ENCODE measurements around the gene DNAJC11.

DNAJC11 gene

DNA sequence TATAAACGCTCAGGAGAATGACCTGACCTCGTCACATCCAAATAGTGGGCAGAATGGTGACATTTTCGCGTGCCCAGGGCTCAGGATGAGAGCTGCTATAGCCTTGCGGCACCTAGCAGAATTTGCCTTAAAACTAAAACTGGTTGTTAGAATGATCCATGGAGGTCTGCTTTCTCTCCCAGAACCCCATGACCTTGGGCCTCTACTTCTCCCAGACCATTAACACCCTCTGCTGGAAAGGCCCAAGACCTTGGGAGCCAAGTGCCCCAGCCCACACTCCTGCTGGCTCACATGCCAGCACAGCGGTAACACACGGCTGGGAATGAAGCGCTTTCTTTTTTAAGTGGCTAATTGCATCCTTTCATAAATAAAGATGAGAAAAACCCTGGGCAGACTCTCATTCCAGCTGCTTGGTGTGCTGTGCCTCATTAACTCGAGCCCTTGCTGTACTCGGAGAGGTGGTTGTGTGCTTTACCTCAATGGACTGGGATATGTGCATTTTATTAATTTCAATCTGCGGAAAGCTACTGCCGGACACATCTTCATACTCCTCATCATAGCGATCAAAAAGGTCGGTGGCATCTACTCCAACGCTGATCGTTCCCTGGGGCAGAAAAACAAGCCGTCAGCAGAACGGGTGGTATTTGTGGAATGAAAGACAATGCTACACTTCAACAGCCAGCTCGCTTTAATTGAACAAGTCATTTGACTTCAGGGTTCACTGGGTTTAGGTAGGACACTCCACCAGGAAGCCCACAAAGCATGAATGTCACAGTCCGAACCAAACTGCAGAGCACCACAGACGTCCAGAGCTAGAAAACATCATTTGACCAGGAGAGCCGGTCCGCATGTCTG, 48.0 kb downstream of the DNAJC11 start:
- Histone ChIP-seq H3K27ac (ENCODE audit: low read length) (no peak overlapping the region), H4K20me1 (ENCODE audit: insufficient read depth, low read length) (0 out of 2 replicates have a peak, but pooled peaks cover 4% of the 10 kb centered on the region), H3K79me2 (ENCODE audit: insufficient read depth, low read length) (peaks cover 6% of the 10 kb centered on the region), H3K4me3 (ENCODE audit: low read depth in 1 of 2, low read length in 2 of 2) (no peak overlapping the region), H3K9ac (ENCODE audit: low read depth, low read length) (no peak overlapping the region), H3K4me1 (ENCODE audit: insufficient read depth, low read length) (no peaks in the 10 kb centered on the region), H3K4me2 (ENCODE audit: insufficient read depth, low read length) (no peak overlapping the region), H3K27me3 (ENCODE audit: insufficient read depth, low read length, poor library complexity) (no peaks in the 10 kb centered on the region), H3K36me3 (ENCODE audit: insufficient read depth, low read length) (peaks cover 53% of the 10 kb centered on the region), H2AFZ (ENCODE audit: low read depth, low read length) (no peak overlapping the region), H3K9me3 (ENCODE audit: insufficient read depth, low read length, severe bottlenecking) (no peaks in the 10 kb centered on the region)
- DNase-seq, result no peak
- no peak for TF ChIP-seq EZH2 (IDR thresholded peaks at IDR 0.05; ENCODE audit: borderline replicate concordance, low read depth, low read length, severe bottlenecking)
- TF ChIP-seq, protein P1, sequence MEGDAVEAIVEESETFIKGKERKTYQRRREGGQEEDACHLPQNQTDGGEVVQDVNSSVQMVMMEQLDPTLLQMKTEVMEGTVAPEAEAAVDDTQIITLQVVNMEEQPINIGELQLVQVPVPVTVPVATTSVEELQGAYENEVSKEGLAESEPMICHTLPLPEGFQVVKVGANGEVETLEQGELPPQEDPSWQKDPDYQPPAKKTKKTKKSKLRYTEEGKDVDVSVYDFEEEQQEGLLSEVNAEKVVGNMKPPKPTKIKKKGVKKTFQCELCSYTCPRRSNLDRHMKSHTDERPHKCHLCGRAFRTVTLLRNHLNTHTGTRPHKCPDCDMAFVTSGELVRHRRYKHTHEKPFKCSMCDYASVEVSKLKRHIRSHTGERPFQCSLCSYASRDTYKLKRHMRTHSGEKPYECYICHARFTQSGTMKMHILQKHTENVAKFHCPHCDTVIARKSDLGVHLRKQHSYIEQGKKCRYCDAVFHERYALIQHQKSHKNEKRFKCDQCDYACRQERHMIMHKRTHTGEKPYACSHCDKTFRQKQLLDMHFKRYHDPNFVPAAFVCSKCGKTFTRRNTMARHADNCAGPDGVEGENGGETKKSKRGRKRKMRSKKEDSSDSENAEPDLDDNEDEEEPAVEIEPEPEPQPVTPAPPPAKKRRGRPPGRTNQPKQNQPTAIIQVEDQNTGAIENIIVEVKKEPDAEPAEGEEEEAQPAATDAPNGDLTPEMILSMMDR (IDR thresholded peaks at IDR 0.05; ENCODE audit: borderline replicate concordance, extremely low read depth, low read length, poor library complexity, severe bottlenecking), result no peak
- ATAC-seq (ENCODE audit: insufficient read depth, low read depth), result no peak

- no peak overlapping the region for H3K27ac ChIP-seq (ENCODE audit: low read length)
- no peak for ATAC-seq (ENCODE audit: insufficient read depth, low read depth)
- DNase-seq, result no peak
- H3K4me1 ChIP-seq (ENCODE audit: insufficient read depth, low read length), result no peaks in the 10 kb centered on the region
- 0 out of 2 replicates have a peak, but pooled peaks cover 4% of the 10 kb centered on the region for H4K20me1 ChIP-seq (ENCODE audit: insufficient read depth, low read length)
- no peak overlapping the region for H2AFZ ChIP-seq (ENCODE audit: low read depth, low read length)
- H3K4me3 ChIP-seq (ENCODE audit: low read depth in 1 of 2, low read length in 2 of 2), result no peak overlapping the region
- TF ChIP-seq EZH2 (IDR thresholded peaks at IDR 0.05; ENCODE audit: borderline replicate concordance, low read depth, low read length, severe bottlenecking), result no peak
- TF ChIP-seq, protein P1 (IDR thresholded peaks at IDR 0.05; ENCODE audit: borderline replicate concordance, extremely low read depth, low read length, poor library complexity, severe bottlenecking), result no peak
- no peaks in the 10 kb centered on the region for H3K9me3 ChIP-seq (ENCODE audit: insufficient read depth, low read length, severe bottlenecking)
- no peak overlapping the region for H3K4me2 ChIP-seq (ENCODE audit: insufficient read depth, low read length)
- no peaks in the 10 kb centered on the region for H3K27me3 ChIP-seq (ENCODE audit: insufficient read depth, low read length, poor library complexity)
- peaks cover 6% of the 10 kb centered on the region; the same call in 1 of the 2 replicates for H3K79me2 ChIP-seq (ENCODE audit: insufficient read depth, low read length)
- no peak overlapping the region for H3K9ac ChIP-seq (ENCODE audit: low read depth, low read length)
- H3K36me3 ChIP-seq (ENCODE audit: insufficient read depth, low read length), result peaks cover 55% of the 10 kb centered on the region
These were observed 48.6 kb downstream of the DNAJC11 start for GRCh38 chr1:6652986-6653385.

GRCh38 chr1:6651909-6652308, 49.7 kb downstream of the DNAJC11 start:
- no peak for ATAC-seq (ENCODE audit: insufficient read depth, low read depth)
- no peak overlapping the region for H3K27ac ChIP-seq (ENCODE audit: low read length)

More at GRCh38 chr1:6651909-6652308, 49.7 kb downstream of the DNAJC11 start:
- Histone ChIP-seq H3K36me3 (ENCODE audit: insufficient read depth, low read length) (peaks cover 50% of the 10 kb centered on the region), H3K79me2 (ENCODE audit: insufficient read depth, low read length) (0 out of 2 replicates have a peak, but pooled peaks cover under 1% of the 10 kb centered on the region), H3K9ac (ENCODE audit: low read depth, low read length) (no peak overlapping the region), H4K20me1 (ENCODE audit: insufficient read depth, low read length) (no peaks in the 10 kb centered on the region), H3K4me1 (ENCODE audit: insufficient read depth, low read length) (no peaks in the 10 kb centered on the region), H3K9me3 (ENCODE audit: insufficient read depth, low read length, severe bottlenecking) (no peaks in the 10 kb centered on the region), H2AFZ (ENCODE audit: low read depth, low read length) (no peak overlapping the region), H3K27me3 (ENCODE audit: insufficient read depth, low read length, poor library complexity) (no peaks in the 10 kb centered on the region), H3K4me3 (ENCODE audit: low read depth in 1 of 2, low read length in 2 of 2) (no peak overlapping the region), H3K4me2 (ENCODE audit: insufficient read depth, low read length) (no peak overlapping the region)
- TF ChIP-seq, protein P1 (IDR thresholded peaks at IDR 0.05; ENCODE audit: borderline replicate concordance, extremely low read depth, low read length, poor library complexity, severe bottlenecking), result no peak
- TF ChIP-seq EZH2 (IDR thresholded peaks at IDR 0.05; ENCODE audit: borderline replicate concordance, low read depth, low read length, severe bottlenecking), result no peak
- no peak for DNase-seq
